GM19238 (cell line): ENCODE data around the gene PRKN.

Experiments
- DNase-seq: peaks from one replicate; pipeline ENCODE4 v3.0.0; 2011; ENCODE audit warnings: low spot score; ENCODE audit not compliant: insufficient read length

PRKN gene

DNA sequence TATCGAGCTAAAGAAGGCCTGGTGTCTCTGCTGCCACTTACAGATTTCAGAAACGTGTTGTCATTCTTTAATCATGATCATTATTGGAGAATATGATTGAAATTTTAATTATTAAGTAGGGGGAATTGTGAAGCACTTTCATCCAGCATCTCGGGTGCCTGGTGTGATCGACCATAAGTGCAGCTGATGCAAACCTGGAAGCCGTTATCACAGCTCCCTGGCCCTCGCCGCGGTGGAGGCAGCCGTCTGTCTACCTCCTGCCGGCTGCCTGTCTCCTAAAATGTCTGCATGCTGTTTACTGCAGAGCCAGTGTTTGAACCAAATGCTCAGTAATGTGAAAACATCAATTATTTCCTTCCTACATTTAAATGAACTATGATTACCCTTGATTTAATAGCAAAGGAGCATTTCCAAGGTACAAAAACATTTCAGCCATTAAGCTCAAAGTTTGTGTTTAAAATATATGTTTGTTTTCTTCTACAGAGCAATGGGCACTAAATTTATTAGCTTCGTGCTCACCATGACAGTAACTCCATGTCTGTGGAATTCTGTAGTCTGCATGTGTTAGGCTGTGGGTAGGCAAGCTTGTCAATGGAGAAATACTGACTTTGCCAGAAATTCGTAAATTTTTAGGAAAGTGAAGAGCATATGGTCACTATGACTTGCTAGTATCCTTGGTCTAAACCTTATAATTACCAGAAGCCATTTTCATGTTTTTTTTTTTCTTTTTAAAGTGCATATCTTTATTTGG is 1269.2 kb downstream of the PRKN start:
- no peak for DNase-seq

DNA sequence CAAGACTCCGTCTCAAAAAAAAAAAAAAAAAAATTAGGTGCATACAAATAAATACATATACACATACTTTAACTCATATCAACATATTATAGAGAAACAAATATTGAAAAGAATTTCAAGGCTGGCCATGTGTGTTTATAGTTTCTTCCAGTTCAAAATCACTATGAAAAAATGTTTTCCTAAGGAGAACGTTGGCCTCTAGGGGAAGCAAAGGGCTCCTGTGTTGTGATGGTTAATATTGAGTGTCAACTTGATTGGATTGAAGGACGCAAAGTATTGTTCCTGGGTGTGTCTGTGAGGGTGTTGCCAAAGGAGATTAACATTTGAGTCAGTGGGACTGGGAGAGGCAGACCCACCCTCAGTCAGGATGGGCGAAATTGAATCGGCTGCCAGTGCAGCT is 1271.7 kb downstream of the PRKN start:
- DNase-seq: no peak

DNA sequence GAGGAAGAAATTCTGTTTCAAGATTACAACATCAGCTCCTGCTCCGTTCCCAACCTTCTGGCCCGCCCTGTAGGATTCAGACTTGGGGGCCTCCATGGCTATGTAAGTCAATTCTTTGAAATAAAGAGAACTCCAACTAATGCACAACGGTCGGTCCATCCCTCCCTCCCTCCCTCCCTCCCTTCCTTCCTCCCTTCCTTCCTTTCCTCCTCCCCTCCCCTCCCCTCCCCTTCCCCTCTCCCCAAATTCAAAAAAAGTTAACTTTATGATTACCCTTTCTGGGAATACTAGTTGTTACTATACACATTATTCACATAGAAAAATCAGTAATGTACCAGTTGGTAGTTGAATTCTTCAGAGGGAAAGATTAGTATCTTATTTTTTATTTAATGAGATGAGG is 1274.0 kb downstream of the PRKN start:
- no peak for DNase-seq

DNA sequence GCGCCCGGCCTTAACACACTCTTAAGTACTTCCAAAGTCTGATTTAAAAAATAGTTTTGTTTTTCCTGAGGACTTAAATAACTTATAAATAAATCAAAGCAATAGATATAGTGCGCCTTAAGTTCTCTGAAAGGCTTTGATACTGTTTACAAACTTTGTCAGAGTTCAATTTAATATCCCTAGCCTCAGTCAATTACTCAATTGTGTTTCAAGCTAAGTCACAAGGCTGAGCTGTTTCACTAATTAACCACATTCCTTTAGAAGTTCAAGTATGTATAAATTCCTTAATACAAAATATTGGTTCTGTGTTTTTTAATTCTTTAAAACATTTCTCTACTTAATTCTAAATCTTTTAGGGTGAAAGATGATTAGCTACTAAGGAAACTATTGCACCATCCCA is 1275.3 kb downstream of the PRKN start:
- no peak for DNase-seq

DNA sequence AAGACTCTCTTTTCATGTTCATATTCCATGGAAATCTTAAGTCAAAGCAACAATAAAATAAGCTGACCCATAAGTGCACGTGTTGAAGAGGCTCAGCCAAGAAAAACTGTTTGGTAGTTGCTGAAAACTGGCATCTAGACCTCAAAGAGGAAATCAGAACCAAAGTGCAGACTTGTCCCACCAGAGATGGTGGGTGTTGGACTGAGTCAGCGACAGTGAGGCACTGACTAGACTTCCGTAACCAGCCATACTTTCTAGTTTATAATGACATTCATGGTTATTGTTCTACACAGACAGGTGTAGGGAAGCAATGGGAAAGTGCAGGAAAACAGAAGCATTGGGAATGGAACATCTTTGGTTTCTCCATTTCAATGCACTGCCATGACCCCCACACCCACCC is 1278.0 kb downstream of the PRKN start:
- no peak for DNase-seq

DNA sequence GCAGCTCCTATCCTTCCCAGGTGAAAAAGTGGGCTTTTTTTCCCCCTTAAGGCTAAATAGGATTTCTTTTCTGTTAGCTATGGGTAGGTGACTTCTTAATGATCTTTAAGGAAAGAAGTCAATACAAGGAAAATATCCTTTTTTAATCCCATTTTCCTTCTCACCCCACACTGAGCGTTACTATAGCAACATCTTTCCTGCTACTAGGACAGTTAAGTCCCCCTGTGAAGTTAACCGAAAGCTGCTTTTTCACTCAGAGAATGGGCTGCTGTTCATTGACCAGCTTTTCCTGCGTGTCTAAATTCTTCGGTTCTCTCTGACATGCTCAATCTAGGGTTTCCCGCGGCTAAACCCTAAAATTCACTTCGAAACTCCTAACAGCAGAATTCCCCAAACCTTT is 1280.6 kb downstream of the PRKN start:
- DNase-seq: no peak

DNA sequence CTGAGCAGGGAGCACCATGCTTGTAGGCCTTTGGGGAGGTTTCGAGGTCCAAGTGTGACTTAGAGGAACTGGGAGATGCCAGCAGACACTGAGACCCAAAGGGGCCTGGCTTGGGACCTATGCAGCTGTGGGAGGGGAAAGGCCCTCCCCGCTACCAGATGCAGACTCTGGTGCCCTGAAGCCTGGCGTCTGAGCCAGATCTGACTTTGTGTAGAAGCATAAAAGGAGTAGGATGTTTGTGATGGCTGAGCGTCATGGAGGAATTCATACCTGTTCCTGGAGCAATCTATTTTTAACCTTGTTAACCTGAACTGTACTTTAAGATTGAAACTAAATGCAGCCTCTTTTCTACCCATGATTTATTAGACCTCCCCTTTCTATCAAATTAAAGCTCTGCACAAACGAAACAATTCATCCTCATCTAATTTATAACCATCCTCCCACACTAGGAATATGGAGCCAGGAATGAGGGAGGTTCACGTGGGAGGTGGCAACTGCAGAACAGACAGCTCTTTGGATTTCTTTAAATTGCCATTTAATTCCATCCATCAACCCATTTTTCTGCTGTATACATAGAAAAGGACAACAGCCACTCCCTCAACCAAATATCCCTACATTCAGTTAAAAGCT is 1281.2 kb downstream of the PRKN start:
- no peak for DNase-seq

DNA sequence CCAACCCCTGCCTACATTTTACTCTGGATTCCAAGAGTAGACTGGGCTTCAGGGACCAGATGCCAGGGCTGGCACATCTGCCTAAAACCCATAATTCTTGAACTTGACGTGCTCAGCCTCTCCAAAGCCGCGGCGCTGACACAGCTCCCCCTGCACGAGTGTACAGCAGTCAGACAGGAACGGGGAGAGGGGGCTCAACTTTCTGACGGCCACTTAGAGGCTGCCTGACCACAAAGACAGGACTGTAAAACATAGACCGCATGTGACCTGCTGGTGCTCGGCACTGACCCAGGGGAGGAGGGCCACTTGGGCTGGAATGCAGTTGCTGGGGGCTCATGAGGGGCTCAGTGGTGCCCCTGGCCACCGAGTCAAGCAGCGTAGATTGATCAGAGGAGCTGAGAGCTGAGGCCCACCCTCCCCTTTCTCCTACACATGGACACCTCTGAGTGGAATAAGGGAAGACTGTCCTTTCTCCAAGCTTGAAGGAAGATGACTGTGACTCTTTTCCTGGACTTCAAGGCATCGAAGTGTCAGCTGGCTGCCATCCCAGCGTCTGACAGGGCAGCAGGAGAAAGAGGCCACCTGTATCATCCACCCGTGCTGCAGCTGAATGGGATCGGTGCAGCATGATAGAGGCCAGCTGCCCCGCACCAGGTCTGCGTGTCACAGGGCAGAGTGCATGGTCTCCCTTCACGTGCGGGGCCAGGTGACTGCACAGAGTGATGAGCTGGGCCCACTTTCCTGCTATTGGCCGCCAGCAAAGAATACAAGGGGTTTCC is 1282.4 kb downstream of the PRKN start:
- DNase-seq: no peak

DNA sequence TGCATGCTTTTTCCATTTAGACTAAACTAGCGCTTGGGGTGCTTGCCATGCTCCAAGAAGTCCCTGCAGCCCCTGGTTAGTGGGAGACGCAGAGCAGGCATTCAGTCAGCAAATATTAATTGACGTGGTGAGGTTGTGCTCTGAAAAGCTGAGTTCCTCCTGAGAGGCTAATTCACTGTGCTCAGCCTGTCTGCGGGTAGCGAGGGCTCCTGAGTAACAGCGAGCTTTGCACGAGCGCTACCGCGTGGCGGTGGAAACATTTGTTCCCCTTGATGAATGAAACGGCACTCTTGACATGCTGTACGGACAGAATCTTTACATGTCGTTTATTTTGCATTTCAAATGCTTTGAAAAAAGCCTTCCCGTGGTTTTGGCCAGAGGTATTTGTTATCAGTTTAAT is 1283.1 kb downstream of the PRKN start:
- DNase-seq: no peak

DNA sequence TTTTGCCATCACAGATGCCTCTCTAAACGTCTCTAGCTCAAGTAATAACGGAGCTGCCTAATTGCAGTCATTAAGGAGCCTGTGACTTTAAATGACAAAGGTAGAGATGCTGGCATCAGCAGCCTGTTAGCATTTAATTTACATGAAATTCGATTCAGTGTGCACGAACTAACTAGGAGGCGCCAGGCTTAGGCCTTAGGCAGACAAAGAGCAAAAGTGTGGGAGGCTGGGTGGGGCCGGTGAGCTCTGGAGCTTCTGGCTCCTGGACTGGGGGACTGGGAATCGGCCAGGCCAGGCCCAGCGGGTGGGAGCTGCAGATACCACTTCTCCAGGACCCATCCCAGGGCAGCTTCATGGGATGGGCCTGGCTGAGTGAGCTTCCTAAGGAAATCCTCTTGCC is 1283.7 kb downstream of the PRKN start:
- no peak for DNase-seq

DNA sequence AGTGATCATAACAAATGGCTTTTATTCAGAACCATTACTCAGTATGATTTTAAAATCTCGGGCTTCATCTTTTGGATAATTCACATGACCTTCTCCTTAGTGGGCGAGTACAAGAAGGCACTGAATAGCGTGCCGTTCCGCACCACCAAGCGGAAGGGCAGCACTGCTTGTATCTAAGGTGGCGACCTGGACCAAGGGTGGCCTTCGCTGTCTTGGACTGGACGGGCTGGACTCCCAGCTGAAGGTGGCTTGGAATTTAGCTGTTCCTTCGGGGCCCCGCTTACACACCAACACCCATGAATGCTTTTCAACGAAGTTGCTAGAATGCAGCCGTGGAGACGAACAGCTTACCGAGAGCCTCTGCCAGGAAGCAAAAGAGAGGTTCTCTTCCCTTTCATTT is 1285.1 kb downstream of the PRKN start:
- no peak for DNase-seq

DNA sequence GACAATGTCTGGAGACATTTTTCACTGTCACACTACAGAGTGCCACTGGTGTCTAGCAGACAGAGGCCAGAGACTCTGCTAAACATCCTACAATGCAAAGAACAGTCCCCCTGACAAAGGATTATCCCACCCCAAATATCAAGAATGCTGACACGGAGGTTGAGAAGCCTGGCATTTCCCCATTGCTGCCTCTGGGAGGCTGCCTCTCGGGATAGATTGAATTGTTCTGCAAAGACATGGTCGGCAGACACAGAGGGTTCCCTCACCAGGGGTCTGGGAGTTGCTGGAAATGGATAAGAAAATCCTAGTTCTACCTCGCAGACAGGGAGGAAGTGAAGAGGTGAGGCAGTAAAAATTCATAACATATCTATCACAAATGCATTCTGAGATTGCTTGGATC is 1287.3 kb downstream of the PRKN start:
- no peak for DNase-seq

DNA sequence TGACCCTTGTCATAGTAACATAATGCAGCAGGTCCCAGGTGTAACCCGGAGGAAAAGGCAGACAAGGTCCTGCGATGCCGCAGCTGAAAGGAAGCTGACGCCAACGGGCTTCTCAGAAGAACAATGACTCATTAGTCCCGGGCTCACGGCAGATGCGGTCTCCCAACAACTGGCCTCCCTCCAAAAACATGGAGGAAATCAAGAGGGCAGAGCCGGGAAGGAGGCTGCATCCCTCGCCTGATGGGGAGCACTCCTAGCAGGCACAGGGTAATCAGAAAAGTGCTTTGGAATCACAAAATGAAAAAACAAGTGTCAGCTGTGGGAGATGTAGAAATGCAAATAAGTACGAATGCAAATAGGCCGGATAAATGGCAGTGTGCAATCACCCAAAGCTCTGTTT is 1288.5 kb downstream of the PRKN start:
- no peak for DNase-seq

DNA sequence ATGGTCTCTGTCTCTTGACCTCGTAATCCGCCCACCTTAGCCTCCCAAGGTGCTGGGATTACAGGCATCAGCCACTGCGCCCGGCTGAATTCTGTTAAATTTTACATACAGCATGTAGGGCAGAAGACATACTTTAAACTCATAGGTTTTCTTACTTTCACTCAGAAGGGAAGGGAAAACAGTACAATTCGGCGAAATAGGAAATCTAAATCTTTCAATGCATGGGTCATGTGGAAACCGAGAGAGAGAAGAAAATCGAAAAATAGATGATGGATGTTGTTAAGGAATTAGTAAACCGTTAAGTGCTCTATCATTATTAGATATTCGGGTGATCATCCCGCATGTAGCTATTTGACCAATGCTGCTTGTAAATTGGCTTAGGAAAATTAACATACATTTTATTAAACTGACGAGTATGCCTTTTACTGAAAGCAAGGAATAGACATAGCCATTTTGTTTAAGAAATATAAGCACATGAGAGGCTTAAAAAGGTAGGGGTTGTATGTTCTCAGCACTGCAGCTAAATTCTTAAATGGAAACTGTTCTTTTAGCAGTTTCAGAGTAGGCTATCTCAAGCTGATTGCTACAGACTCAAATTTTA is 1289.0 kb downstream of the PRKN start:
- no peak for DNase-seq

DNA sequence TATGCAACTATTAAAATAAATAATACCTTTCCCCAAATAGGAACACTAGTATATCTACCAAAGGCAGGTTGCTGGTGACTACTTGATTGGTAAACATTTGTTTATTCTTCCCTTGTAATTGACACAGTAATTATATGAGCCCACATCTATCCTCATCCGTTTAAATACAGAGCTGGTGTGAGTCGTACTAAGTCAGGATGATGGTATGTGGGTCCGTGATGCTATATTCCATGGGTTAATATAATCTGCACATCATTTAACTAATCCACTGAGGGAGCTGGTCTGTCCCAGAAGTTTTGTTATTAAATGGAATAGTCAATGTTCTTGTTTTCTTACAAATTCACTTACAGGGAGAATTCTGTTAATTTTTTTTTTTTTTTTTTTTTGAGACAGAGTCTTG is 1289.7 kb downstream of the PRKN start:
- DNase-seq: no peak

DNA sequence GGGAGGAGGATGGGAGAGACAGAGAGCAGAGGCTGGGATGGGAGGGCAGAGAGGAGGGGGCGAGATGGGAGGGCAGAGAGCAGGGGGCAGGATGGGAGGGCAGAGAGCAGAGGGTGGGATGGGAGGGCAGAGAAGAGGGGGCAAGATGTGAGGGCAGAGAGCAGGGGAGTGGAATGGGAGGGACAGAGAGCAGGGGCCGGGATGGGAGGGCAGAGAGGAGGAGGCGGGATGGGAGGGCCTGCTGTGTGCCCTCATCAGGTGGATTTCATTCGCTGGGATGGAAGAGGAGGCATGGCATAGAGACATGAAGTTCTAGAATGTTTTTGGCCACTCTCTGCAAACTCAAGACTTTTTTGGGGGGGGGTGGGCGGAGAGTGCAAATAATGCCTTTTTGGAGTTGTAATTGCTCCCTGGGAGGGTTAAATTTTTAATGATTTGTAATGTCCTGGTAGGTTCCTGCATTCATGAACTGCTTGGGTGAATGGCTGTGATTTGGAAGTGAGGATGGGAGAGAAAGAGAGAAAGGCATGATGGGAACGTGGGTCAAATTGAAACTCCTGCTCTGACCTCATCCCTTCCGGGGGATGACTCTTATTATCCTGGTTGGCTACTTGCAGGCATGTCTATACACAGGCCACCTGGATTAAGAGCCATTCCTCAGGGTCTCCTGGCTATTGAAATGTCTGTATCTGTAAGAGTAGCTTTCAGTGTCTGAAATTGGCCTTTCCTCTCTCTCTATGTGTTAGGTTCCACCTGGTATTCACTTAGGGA is 1291.3 kb downstream of the PRKN start:
- no peak for DNase-seq

DNA sequence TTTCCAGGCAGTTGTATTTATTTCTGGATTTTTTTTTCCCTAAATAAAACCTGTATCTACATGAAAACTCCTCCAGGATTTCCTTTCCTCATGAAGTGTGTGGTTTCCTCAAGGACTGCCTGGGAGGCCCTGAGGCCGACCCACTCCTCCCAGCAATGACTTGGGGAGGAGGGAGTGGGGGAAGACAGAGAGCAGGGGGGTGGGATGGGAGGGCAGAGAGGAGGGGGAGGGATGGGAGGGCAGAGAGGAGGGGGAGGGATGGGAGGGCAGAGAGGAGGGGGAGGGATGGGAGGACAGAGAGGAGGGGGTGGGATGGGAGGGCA is 1291.9 kb downstream of the PRKN start:
- DNase-seq: no peak

DNA sequence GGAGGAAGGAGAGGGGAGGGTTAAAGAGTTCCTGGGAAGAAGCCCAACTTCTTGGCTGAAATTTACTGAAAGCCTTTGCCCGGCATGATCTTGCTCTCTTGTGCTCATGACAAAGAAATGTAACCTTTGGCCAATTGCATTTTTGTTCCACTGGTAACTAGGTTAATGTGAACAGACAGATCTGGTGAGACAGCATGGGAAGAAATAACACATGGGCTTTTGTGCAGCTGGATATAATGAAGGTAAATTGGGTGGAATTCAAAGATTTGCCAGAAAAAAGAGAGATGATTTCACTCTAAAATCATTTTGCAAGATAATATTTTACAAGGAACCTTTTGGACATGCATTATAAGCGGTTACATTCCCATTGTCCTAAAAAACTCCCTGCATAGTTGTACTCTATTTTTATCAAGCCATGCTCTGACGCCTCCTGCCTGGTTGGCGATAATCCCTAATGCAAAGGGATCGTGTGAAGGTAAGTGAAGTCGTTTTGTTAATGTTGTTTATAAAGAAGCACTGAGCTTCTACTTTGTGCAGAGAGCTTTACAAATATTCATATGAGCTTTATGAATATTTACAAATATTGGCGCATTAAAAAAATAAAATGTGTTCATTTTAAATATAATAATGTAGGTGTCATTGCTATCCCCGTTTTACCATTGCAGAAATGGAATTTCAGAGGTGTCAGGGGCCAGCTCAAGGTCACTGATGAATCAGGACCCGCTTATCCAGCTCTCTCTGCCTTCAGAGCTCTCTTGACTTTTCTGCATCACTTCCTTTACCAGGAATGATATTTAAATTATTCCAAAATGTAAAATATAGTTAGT is 1292.4 kb downstream of the PRKN start:
- no peak for DNase-seq

DNA sequence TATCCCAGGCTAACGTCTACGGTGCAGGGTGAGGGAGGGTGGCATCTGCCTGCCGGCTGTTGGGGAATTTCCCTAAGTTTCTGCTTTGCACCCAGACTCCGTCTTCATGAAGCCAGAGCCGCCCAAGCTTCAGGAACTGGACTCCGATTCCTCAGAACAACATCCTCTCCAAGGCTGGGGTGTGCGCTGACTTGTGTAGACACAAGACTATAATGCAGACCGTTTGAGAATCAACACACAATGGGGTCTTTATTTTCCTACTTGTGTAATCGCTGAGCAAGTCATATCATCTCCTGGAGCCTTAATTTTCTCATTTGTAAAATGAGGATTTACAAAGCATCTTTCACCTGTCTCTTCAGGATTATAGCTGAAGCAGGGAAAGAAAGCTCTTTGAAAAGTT is 1293.2 kb downstream of the PRKN start:
- DNase-seq: no peak

DNA sequence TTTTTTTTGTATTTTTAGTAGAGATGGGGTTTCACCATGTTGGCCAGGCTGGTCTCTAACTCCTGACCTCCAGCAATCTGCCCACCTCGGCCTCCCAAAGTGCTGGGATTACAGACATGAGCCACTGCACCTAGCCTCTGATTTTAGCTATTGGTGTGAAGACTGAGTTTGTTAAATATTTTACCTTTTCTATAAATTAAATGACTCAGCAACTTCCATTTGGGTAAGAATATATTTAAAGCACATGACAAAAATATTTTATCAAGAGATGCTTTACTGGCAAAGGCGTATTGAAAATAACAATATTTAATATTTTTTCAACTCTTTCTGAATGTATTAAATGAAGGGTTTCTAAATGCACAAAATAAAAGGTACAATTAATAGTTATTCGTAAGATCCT is 1295.0 kb downstream of the PRKN start:
- DNase-seq: no peak
